H9 (cell line): ENCODE data around the gene SNX27. TPM values are rescaled to one million over a fixed set of nuclear protein-coding genes. Genes with fewer than 3 reads are reported as not detected.
A peak's percentile ranks its signal among the peaks of the same experiment; 100 is the strongest.

ENCODE experiments used
- DNase-seq: peaks from one replicate; pipeline ENCODE4 v3.0.0-alpha.2; 2017
- H2AFZ ChIP-seq: one replicate; pipeline ENCODE4 v1.6.1; 2013; ENCODE audit warnings: mild to moderate bottlenecking, low read length, control low read depth, moderate library complexity
- H2AK5ac ChIP-seq: 2 replicates; pipeline ENCODE4 v1.6.1; 2013; ENCODE audit warnings: low read length, control low read depth, mixed read lengths; ENCODE audit not compliant: insufficient read length
- H2BK120ac ChIP-seq: one replicate; pipeline ENCODE4 v1.6.1; 2013; ENCODE audit warnings: low read depth, mild to moderate bottlenecking, low read length, control low read depth, inconsistent platforms; ENCODE audit not compliant: poor library complexity, severe bottlenecking
- H2BK12ac ChIP-seq: 2 replicates; pipeline ENCODE4 v1.6.1; 2013; ENCODE audit warnings: low read length, control low read depth, mixed read lengths, low read depth; ENCODE audit not compliant: insufficient read length
- H2BK15ac ChIP-seq: 2 replicates; pipeline ENCODE4 v1.6.1; 2013; ENCODE audit warnings: low read depth, low read length, control low read depth
- H2BK20ac ChIP-seq: one replicate; pipeline ENCODE4 v1.6.1; 2013; ENCODE audit warnings: low read depth, mild to moderate bottlenecking, low read length, control low read depth, inconsistent platforms; ENCODE audit not compliant: poor library complexity, severe bottlenecking
- H2BK5ac ChIP-seq: 2 replicates; pipeline ENCODE4 v1.6.1; 2013; ENCODE audit warnings: low read length, control low read depth, mixed read lengths; ENCODE audit not compliant: insufficient read length
- H3K14ac ChIP-seq: 2 replicates; pipeline ENCODE4 v1.6.1; 2013; ENCODE audit warnings: low read length, control low read depth; ENCODE audit not compliant: insufficient read depth
- H3K18ac ChIP-seq: 2 replicates; pipeline ENCODE4 v1.6.1; 2013; ENCODE audit warnings: low read depth, mild to moderate bottlenecking, mixed read lengths, low read length, control low read depth; ENCODE audit not compliant: insufficient read length
- H3K23ac ChIP-seq: 2 replicates; pipeline ENCODE4 v1.6.1; 2013; ENCODE audit warnings: low read length, control low read depth, mixed read lengths, low read depth; ENCODE audit not compliant: insufficient read length
- H3K23me2 ChIP-seq: 2 replicates; pipeline ENCODE4 v1.6.1; 2013; ENCODE audit warnings: low read depth, mild to moderate bottlenecking, mixed read lengths, low read length, control low read depth; ENCODE audit not compliant: insufficient read length, poor library complexity, severe bottlenecking
- H3K27ac ChIP-seq: 2 replicates; pipeline ENCODE4 v1.5.1; 2013; ENCODE audit warnings: low read length, control low read depth, mixed read lengths, low read depth; ENCODE audit not compliant: insufficient read length
- H3K27me3 ChIP-seq: 2 replicates; pipeline ENCODE4 v1.6.1; 2013; ENCODE audit warnings: low read length, control low read depth, inconsistent platforms; ENCODE audit not compliant: insufficient read depth
- H3K4ac ChIP-seq: 2 replicates; pipeline ENCODE4 v1.6.1; 2013; ENCODE audit warnings: low read depth, mild to moderate bottlenecking, control low read depth, inconsistent platforms, low read length, moderate library complexity
- H3K4me1 ChIP-seq: 2 replicates; pipeline ENCODE4 v1.6.1; 2013; ENCODE audit warnings: low read length, control low read depth, inconsistent platforms; ENCODE audit not compliant: insufficient read depth
- H3K4me2 ChIP-seq: 2 replicates; pipeline ENCODE4 v1.6.1; 2013; ENCODE audit warnings: low read length, control low read depth, mixed read lengths; ENCODE audit not compliant: insufficient read length, insufficient read depth
- H3K56ac ChIP-seq: 2 replicates; pipeline ENCODE4 v1.6.1; 2013; ENCODE audit warnings: low read depth, mild to moderate bottlenecking, mixed read lengths, low read length, control low read depth; ENCODE audit not compliant: insufficient read length
- H3K79me1 ChIP-seq: 2 replicates; pipeline ENCODE4 v1.6.1; 2013; ENCODE audit warnings: low read depth, mild to moderate bottlenecking, moderate library complexity, low read length, control low read depth, inconsistent platforms; ENCODE audit not compliant: insufficient read depth, poor library complexity, severe bottlenecking
- H3K79me2 ChIP-seq: 2 replicates; pipeline ENCODE4 v1.6.1; 2013; ENCODE audit warnings: low read length, control low read depth, inconsistent platforms; ENCODE audit not compliant: insufficient read depth
- H3K9ac ChIP-seq: 2 replicates; pipeline ENCODE4 v1.6.1; 2013; ENCODE audit warnings: low read length, control low read depth, mixed read lengths; ENCODE audit not compliant: insufficient read length; ENCODE audit errors: extremely low read depth
- H3K9me3 ChIP-seq: one replicate; pipeline ENCODE4 v1.6.1; 2013; ENCODE audit warnings: low read depth, low read length, inconsistent platforms; ENCODE audit not compliant: control insufficient read depth
- H3T11ph ChIP-seq: one replicate; pipeline ENCODE4 v1.6.1; 2013; ENCODE audit warnings: mild to moderate bottlenecking, low read length, control low read depth, inconsistent platforms
- H4K20me1 ChIP-seq: one replicate; pipeline ENCODE4 v1.6.1; 2013; ENCODE audit not compliant: control insufficient read depth, insufficient read length, insufficient read depth
- H4K5ac ChIP-seq: 2 replicates; pipeline ENCODE4 v1.6.1; 2013; ENCODE audit warnings: low read depth, mild to moderate bottlenecking, mixed read lengths, low read length, control low read depth; ENCODE audit not compliant: insufficient read length
- H4K8ac ChIP-seq: replicated peaks from 2 replicates; pipeline ENCODE4 v1.6.1; 2013; ENCODE audit warnings: low read length, control low read depth, mixed read lengths, low read depth; ENCODE audit not compliant: insufficient read length
- H4K91ac ChIP-seq: 2 replicates; pipeline ENCODE4 v1.6.1; 2013; ENCODE audit warnings: low read depth, mild to moderate bottlenecking, moderate library complexity, mixed read lengths, low read length, control low read depth; ENCODE audit not compliant: insufficient read length
- H3K27ac Mint-ChIP-seq, 3 experiments: 2 replicates in 2 of 3; 3 replicates in 1 of 3; pipeline ENCODE4 v1.8.0; 2020 to 2021; ENCODE audit warnings: mixed read lengths in 3 of 3, mild to moderate bottlenecking in 1 of 3, moderate library complexity in 1 of 3
- H3K27me3 Mint-ChIP-seq: 2 replicates; pipeline ENCODE4 v1.8.0; 2021; ENCODE audit warnings: low read depth, mild to moderate bottlenecking, moderate library complexity, mixed read lengths
- H3K36me3 Mint-ChIP-seq, 3 experiments: 2 replicates in 2 of 3; 3 replicates in 1 of 3; pipeline ENCODE4 v1.8.0; 2020 to 2021; ENCODE audit warnings: low read depth in 3 of 3, mixed read lengths in 3 of 3; ENCODE audit not compliant: insufficient read depth in 1 of 3
- H3K4me1 Mint-ChIP-seq, 2 experiments: 2 replicates each; pipeline ENCODE4 v1.8.0; 2020; ENCODE audit warnings: mixed read lengths in 2 of 2
- H3K4me3 Mint-ChIP-seq, 2 experiments: 2 replicates in 1 of 2; 3 replicates in 1 of 2; pipeline ENCODE4 v1.8.0; 2020 to 2021; ENCODE audit warnings: mild to moderate bottlenecking in 2 of 2, mixed read lengths in 2 of 2, moderate library complexity in 1 of 2
- H3K9me3 Mint-ChIP-seq, 2 experiments: 2 replicates in 1 of 2; 3 replicates in 1 of 2; pipeline ENCODE4 v1.8.0; 2020; ENCODE audit warnings: mild to moderate bottlenecking in 2 of 2, mixed read lengths in 2 of 2, moderate library complexity in 1 of 2
- WGBS: extraction: QIAGEN DNeasy Blood & Tissue Kit; methylation state at CpG from one replicate; pipeline ENCODE4 v1.1.7; 2013; ENCODE audit warnings: missing lambda C conversion rate, low lambda C conversion rate, mixed read lengths; ENCODE audit not compliant: insufficient read length; ENCODE audit errors: extremely low coverage; 5-methylcytosine and 5-hydroxymethylcytosine counted together
- total RNA-seq: library from RNA; stranded (reverse); gene quantifications from 2 replicates; pipeline ENCODE4 v1.2.1, GENCODE V29; 2021
- TF ChIP-seq, protein P1 (sequence below): fragments of 200-600 bp; sonication (generic); conservative IDR thresholded peaks from 3 replicates; pipeline ENCODE4 v1.8.0; 2021; ENCODE audit warnings: antibody characterized with exemption, mild to moderate bottlenecking

The SNX27 gene
- total RNA-seq, 1 experiment from 2014 or later = 48.9 TPM

- Histone ChIP-seq H2BK20ac (no peak within 1 kb of the TSS), H3K23me2 (peaks cover 18% of the 10 kb centered on the region), H3K27ac (no peak within 1 kb of the TSS), H4K8ac (no peak within 1 kb of the TSS), H2AK5ac (no peak within 1 kb of the TSS), H3K4ac (no peak within 1 kb of the TSS), H2BK15ac (no peak within 1 kb of the TSS), H2BK5ac (no peak within 1 kb of the TSS), H4K20me1 (no peaks in the 10 kb centered on the region), H3K18ac (no peak within 1 kb of the TSS), H4K5ac (no peak within 1 kb of the TSS), H3K56ac (no peak within 1 kb of the TSS), H3K4me1 (0 out of 2 replicates have a peak, but pooled peaks cover 2% of the 10 kb centered on the region), H3K4me2 (peak within 1 kb of the TSS; percentile 55), H2AFZ (peak within 1 kb of the TSS; percentile 72), H3K27me3 (peaks cover 24% of the 10 kb centered on the region; the same call in 1 of the 2 replicates), H2BK12ac (no peak within 1 kb of the TSS), H3K79me1 (no peaks in the 10 kb centered on the region), H3K9me3 (no peaks in the 10 kb centered on the region), H3K23ac (no peak within 1 kb of the TSS), H3T11ph (no peak within 1 kb of the TSS), H4K91ac (no peak within 1 kb of the TSS), H3K79me2 (no peaks in the 10 kb centered on the region), H3K9ac (no peak within 1 kb of the TSS), H2BK120ac (no peak within 1 kb of the TSS), H3K14ac (no peak within 1 kb of the TSS)
- TF ChIP-seq, protein P1, sequence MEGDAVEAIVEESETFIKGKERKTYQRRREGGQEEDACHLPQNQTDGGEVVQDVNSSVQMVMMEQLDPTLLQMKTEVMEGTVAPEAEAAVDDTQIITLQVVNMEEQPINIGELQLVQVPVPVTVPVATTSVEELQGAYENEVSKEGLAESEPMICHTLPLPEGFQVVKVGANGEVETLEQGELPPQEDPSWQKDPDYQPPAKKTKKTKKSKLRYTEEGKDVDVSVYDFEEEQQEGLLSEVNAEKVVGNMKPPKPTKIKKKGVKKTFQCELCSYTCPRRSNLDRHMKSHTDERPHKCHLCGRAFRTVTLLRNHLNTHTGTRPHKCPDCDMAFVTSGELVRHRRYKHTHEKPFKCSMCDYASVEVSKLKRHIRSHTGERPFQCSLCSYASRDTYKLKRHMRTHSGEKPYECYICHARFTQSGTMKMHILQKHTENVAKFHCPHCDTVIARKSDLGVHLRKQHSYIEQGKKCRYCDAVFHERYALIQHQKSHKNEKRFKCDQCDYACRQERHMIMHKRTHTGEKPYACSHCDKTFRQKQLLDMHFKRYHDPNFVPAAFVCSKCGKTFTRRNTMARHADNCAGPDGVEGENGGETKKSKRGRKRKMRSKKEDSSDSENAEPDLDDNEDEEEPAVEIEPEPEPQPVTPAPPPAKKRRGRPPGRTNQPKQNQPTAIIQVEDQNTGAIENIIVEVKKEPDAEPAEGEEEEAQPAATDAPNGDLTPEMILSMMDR = no peak
- Mint-ChIP-seq H3K27me3 (peaks cover 77% of the 10 kb centered on the region), H3K36me3 (no peaks in the 10 kb centered on the region), H3K9me3 (no peaks in the 10 kb centered on the region), H3K27ac (no peak within 1 kb of the TSS), H3K4me3 (peak within 1 kb of the TSS; percentile 75 to 82), H3K4me1 (peaks cover 45 to 56% of the 10 kb centered on the region in 2 experiments)
- WGBS = no CpG with 5 or more reads among the region's 44 CpGs
- DNase-seq = peak; percentile 82
Observed at GRCh38 chr1:151720974-151721787, 109.3 kb downstream of the SNX27 start, which contains the start of gene RIIAD1. TSS of gene RIIAD1 (plus strand) at chr1:151721522. CDS start at chr1:151721537, 15 bp downstream.
